ENCODE results near the gene DIS3L.

DNA sequence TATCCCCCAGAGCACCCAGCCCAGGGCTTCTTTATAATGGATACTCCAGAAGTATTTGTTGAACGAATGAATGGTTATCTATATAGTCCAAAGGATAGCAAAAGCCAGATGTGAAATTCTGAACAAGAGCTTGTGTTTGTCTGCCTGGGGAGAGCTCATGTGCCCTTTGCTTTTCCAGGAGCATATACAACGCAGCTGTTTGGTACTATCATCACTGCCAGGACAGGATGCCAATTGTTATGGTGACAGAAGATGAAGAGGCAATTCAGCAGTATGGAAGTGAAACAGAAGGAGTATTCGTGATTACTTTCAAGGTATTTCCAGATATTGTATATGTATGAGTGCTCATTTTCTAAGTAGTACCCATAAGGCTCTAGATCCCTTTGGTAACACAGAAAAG, 15.2 kb downstream of the DIS3L start:
- TF ChIP-seq BHLHE40 (IDR thresholded peaks at IDR 0.05; ENCODE audit: borderline replicate concordance) (no peak), TARDBP (IDR thresholded peaks at IDR 0.05) (no peak), ZNF384 (IDR thresholded peaks at IDR 0.05) (no peak), LEF1 (IDR thresholded peaks at IDR 0.05; ENCODE audit: borderline replicate concordance) (no peak), SUZ12 (IDR thresholded peaks at IDR 0.05) (no peak), FOXM1 (IDR thresholded peaks at IDR 0.05; ENCODE audit: borderline replicate concordance) (no peak), ARNT (IDR thresholded peaks at IDR 0.05) (no peak), SP1 (IDR thresholded peaks at IDR 0.05) (no peak), L3MBTL2 (conservative IDR thresholded peaks at IDR 0.05) (no peak), FOXK2 (IDR thresholded peaks at IDR 0.05) (no peak), ELF4 (IDR thresholded peaks at IDR 0.05) (no peak)
- TF ChIP-seq, protein P1, sequence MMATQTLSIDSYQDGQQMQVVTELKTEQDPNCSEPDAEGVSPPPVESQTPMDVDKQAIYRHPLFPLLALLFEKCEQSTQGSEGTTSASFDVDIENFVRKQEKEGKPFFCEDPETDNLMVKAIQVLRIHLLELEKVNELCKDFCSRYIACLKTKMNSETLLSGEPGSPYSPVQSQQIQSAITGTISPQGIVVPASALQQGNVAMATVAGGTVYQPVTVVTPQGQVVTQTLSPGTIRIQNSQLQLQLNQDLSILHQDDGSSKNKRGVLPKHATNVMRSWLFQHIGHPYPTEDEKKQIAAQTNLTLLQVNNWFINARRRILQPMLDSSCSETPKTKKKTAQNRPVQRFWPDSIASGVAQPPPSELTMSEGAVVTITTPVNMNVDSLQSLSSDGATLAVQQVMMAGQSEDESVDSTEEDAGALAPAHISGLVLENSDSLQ (IDR thresholded peaks at IDR 0.05), result no peak

Measured in HEK293T (cell line).